SK-N-DZ (cell line): ENCODE measurements around the gene MEG3.

ENCODE experiments used
- small RNA-seq, 2 experiments: library from RNA; depleted of rRNA; stranded (forward); fragments of <200 nt; gene quantifications; one replicate each; pipeline ENCODE3, GENCODE V24; 2014

MEG3 gene

Small RNA genes within 50 kb of the gene (small RNA-seq; reads per million reads assigned to genes)
- gene AL117190.3 (0 to 0.03 reads per million in 2 experiments), gene MIR127 (0 reads per million in 2 experiments), gene MIR136 (0 reads per million in 2 experiments), gene MIR2392 (0 reads per million in 2 experiments), gene MIR337 (0.16 to 2.5 reads per million in 2 experiments), gene MIR431 (0 reads per million in 2 experiments), gene MIR432 (0 reads per million in 2 experiments), gene MIR433 (0 reads per million in 2 experiments), gene MIR493 (4.4 to 70.6 reads per million in 2 experiments), gene RF01928 (0 reads per million in 2 experiments), gene RF02145 (0 reads per million in 2 experiments), gene SNORD112 (0.04 to 0.66 reads per million in 2 experiments)
